GM23338 (cell line): ENCODE data around the gene RAB4A. TPM values are rescaled to one million over a fixed set of nuclear protein-coding genes. Genes with fewer than 3 reads are reported as not detected.

Experiments used
- ATAC-seq: fragments of 200-7000 bp; cut with Tn5 transposase; 3 replicates; pipeline ENCODE4 v1.9.1; 2020
- DNase-seq: peaks from one replicate; pipeline ENCODE4 v3.0.0-alpha.2; 2015; ENCODE audit warnings: low spot score
- H2AFZ ChIP-seq: fragments of 200-600 bp; sonication (generic); 2 replicates; pipeline ENCODE4 v1.8.0; 2016; ENCODE audit warnings: antibody characterized with exemption, mild to moderate bottlenecking, moderate library complexity
- H3F3A ChIP-seq: fragments of 200-600 bp; sonication (generic); replicated peaks from 2 replicates; pipeline ENCODE4 v1.8.0; 2017; ENCODE audit warnings: antibody characterized with exemption, mixed run types, low read depth
- H3K27ac ChIP-seq: fragments of 200-600 bp; sonication (generic); 2 replicates; pipeline ENCODE4 v1.6.1; 2016; ENCODE audit warnings: low read depth
- H3K27me3 ChIP-seq: fragments of 200-600 bp; sonication (generic); 2 replicates; pipeline ENCODE4 v1.8.0; 2016; ENCODE audit warnings: mild to moderate bottlenecking, mixed run types, moderate library complexity; ENCODE audit not compliant: insufficient read depth
- H3K36me3 ChIP-seq: fragments of 200-600 bp; sonication (generic); 2 replicates; pipeline ENCODE4 v1.8.0; 2016; ENCODE audit warnings: mild to moderate bottlenecking; ENCODE audit not compliant: insufficient read depth
- H3K4me1 ChIP-seq: fragments of 200-600 bp; sonication (generic); 2 replicates; pipeline ENCODE4 v1.8.0; 2016; ENCODE audit warnings: mild to moderate bottlenecking, moderate library complexity; ENCODE audit not compliant: insufficient read depth
- H3K4me2 ChIP-seq: fragments of 200-600 bp; sonication (generic); 2 replicates; pipeline ENCODE4 v1.7.1; 2017; ENCODE audit warnings: mixed run types
- H3K4me3 ChIP-seq: fragments of 200-600 bp; sonication (generic); 2 replicates; pipeline ENCODE4 v1.6.1; 2016; ENCODE audit warnings: mixed run types
- H3K79me2 ChIP-seq: fragments of 200-600 bp; sonication (generic); replicated peaks from 2 replicates; pipeline ENCODE4 v1.8.0; 2017; ENCODE audit warnings: mild to moderate bottlenecking; ENCODE audit not compliant: insufficient read depth
- H3K9me2 ChIP-seq: fragments of 200-600 bp; sonication (generic); 2 replicates; pipeline ENCODE4 v1.8.0; 2017; ENCODE audit not compliant: insufficient read depth
- H4K20me1 ChIP-seq: fragments of 200-600 bp; sonication (generic); replicated peaks from 2 replicates; pipeline ENCODE4 v1.8.0; 2017; ENCODE audit warnings: mild to moderate bottlenecking; ENCODE audit not compliant: insufficient read depth
- H3K27ac Mint-ChIP-seq: 2 replicates; pipeline ENCODE4 v1.8.0; 2020; ENCODE audit warnings: inconsistent platforms, mild to moderate bottlenecking, moderate library complexity, mixed read lengths
- H3K27me3 Mint-ChIP-seq: 3 replicates; pipeline ENCODE4 v1.8.0; 2022; ENCODE audit warnings: low read depth, mild to moderate bottlenecking, moderate library complexity, mixed read lengths, inconsistent platforms; ENCODE audit not compliant: insufficient read depth, poor library complexity
- H3K36me3 Mint-ChIP-seq: 3 replicates; pipeline ENCODE4 v1.8.0; 2021; ENCODE audit warnings: low read depth, mild to moderate bottlenecking, inconsistent platforms, moderate library complexity, mixed read lengths
- H3K4me1 Mint-ChIP-seq: 3 replicates; pipeline ENCODE4 v1.8.0; 2020; ENCODE audit warnings: mild to moderate bottlenecking, inconsistent platforms, mixed read lengths
- H3K4me3 Mint-ChIP-seq: 3 replicates; pipeline ENCODE4 v1.8.0; 2021; ENCODE audit warnings: moderate library complexity, mild to moderate bottlenecking, inconsistent platforms, mixed read lengths
- H3K9me3 Mint-ChIP-seq: 3 replicates; pipeline ENCODE4 v1.8.0; 2020; ENCODE audit warnings: moderate library complexity, mild to moderate bottlenecking, inconsistent platforms, mixed read lengths
- ETS1 ChIP-seq: IDR thresholded peaks from 2 replicates; pipeline ENCODE4 v1.6.1; 2016; ENCODE audit warnings: antibody characterized with exemption
- EZH2 ChIP-seq: fragments of 200-600 bp; sonication (generic); IDR thresholded peaks from one replicate; pipeline ENCODE4 v1.8.0; 2017; ENCODE audit warnings: antibody characterized with exemption, mild to moderate bottlenecking, low read depth; ENCODE audit not compliant: unreplicated experiment
- EZH2phosphoT487 ChIP-seq: fragments of 200-600 bp; sonication (generic); IDR thresholded peaks from one replicate; pipeline ENCODE4 v1.8.1; 2018; ENCODE audit warnings: antibody characterized with exemption; ENCODE audit not compliant: unreplicated experiment
- NANOG ChIP-seq: IDR thresholded peaks from 2 replicates; pipeline ENCODE4 v1.6.1; 2016; ENCODE audit warnings: antibody characterized with exemption, borderline replicate concordance
- POLR2AphosphoS5 ChIP-seq: IDR thresholded peaks from 2 replicates; pipeline ENCODE4 v1.6.1; 2016; ENCODE audit warnings: antibody characterized with exemption, low read depth
- STAT1 ChIP-seq: IDR thresholded peaks from one replicate; pipeline ENCODE4 v1.6.1; 2016; ENCODE audit warnings: antibody characterized with exemption; ENCODE audit not compliant: unreplicated experiment
- ZNF114 ChIP-seq: fragments of 250-450 bp; sonication (Bioruptor Pico); IDR thresholded peaks from 2 replicates; pipeline ENCODE4 v1.5.0; 2020; ENCODE audit warnings: mild to moderate bottlenecking, moderate library complexity
- ZNF331 ChIP-seq: fragments of 250-450 bp; sonication (Bioruptor Pico); IDR thresholded peaks from 2 replicates; pipeline ENCODE4 v1.5.0; 2020; ENCODE audit warnings: low read depth, mild to moderate bottlenecking, moderate library complexity
- polyA plus RNA-seq: library from polyadenylated mRNA; unstranded; fragments of >200 nt; fragmentation: Nextera tagmentation; extraction: Ambion mirVana; gene quantifications from 2 replicates; pipeline ENCODE4 v1.2.1, GENCODE V29; 2016
- total RNA-seq: library from RNA; depleted of rRNA; stranded (reverse); fragments of >200 nt; shearing (Covaris generic); gene quantifications from 2 replicates; pipeline ENCODE4 v1.2.3, GENCODE V29; 2014
- TF ChIP-seq, protein P1 (sequence below), 2 experiments: fragments of 200-600 bp in 1 of 2; sonication (generic) in 1 of 2; conservative IDR thresholded peaks; 2 replicates each; pipeline versions ENCODE4 v1.5.1 to v1.6.1; 2016 to 2017; ENCODE audit warnings: antibody characterized with exemption in 2 of 2, low read depth in 2 of 2, mild to moderate bottlenecking in 2 of 2, moderate library complexity in 1 of 2
- TF ChIP-seq, protein P2 (sequence below): fragments of 250-450 bp; sonication (Bioruptor Pico); IDR thresholded peaks from 2 replicates; pipeline ENCODE4 v1.5.0; 2020; ENCODE audit warnings: mild to moderate bottlenecking, moderate library complexity

The RAB4A gene
- total and polyA plus RNA-seq, 2 experiments from 2014 or later = 37.5 to 50.8 TPM

GRCh38 chr1:229275005-229275404, 4.1 kb downstream of the RAB4A start:
- no peaks in the 10 kb centered on the region for H3K36me3 ChIP-seq
- H3K4me2 ChIP-seq = no peak overlapping the region
- Mint-ChIP-seq H3K4me1 (peaks cover 29% of the 10 kb centered on the region), H3K36me3 (no peaks in the 10 kb centered on the region; the same call in 2 of the 3 replicates), H3K9me3 (no peaks in the 10 kb centered on the region), H3K27ac (no peak overlapping the region), H3K27me3 (peaks cover 16% of the 10 kb centered on the region), H3K4me3 (no peak overlapping the region)
- H3K9me2 ChIP-seq = no peaks in the 10 kb centered on the region
- H3K4me3 ChIP-seq = no peak overlapping the region
- H3K27ac ChIP-seq = no peak overlapping the region
- DNase-seq = no peak
- ATAC-seq = no peak
- H3K4me1 ChIP-seq = peaks cover 18% of the 10 kb centered on the region
- peaks cover 34% of the 10 kb centered on the region for H4K20me1 ChIP-seq
- peaks cover 83% of the 10 kb centered on the region for H3K79me2 ChIP-seq
- H2AFZ ChIP-seq = no peak overlapping the region
- TF ChIP-seq STAT1 (no peak), EZH2 (no peak), ETS1 (no peak), ZNF331 (CRISPR knock-in tag) (no peak), ZNF114 (no peak), EZH2phosphoT487 (no peak)
- TF ChIP-seq, protein P1, sequence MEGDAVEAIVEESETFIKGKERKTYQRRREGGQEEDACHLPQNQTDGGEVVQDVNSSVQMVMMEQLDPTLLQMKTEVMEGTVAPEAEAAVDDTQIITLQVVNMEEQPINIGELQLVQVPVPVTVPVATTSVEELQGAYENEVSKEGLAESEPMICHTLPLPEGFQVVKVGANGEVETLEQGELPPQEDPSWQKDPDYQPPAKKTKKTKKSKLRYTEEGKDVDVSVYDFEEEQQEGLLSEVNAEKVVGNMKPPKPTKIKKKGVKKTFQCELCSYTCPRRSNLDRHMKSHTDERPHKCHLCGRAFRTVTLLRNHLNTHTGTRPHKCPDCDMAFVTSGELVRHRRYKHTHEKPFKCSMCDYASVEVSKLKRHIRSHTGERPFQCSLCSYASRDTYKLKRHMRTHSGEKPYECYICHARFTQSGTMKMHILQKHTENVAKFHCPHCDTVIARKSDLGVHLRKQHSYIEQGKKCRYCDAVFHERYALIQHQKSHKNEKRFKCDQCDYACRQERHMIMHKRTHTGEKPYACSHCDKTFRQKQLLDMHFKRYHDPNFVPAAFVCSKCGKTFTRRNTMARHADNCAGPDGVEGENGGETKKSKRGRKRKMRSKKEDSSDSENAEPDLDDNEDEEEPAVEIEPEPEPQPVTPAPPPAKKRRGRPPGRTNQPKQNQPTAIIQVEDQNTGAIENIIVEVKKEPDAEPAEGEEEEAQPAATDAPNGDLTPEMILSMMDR (conservative IDR thresholded peaks at IDR 0.05; ENCODE audit: low read depth in 2 of 2) = no peak
- H3K27me3 ChIP-seq = peaks cover 4% of the 10 kb centered on the region; the same call in 1 of the 2 replicates
- H3F3A ChIP-seq = no peaks in the 10 kb centered on the region

DNA sequence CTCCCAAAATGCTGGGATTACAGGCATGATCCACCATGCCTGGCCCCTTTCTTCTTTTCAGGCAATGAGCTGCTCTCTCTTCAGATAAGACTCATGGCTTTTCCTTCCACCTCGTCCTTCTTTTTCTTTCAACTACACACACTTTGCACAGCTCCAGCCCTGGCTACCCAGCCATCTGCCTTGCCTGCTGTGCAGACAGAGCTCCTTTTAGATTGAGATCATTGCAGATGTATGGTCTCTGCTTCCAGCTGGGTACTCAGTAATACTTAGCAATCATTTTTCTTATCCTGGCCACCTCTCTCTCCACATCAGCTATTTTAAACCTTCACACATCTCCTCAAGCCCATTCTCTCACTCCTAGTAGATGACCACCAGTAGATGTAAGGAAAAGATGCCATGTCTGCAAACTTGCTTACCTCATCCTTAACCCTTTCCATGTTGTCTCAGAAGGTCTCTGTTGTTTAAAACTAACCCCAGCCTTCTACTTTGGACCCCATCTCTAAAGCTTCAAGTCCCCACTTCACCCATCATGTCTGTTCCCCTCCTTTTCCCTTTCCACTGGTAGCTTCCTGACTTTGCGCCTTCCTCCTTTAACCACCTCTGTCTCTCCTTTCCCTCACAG, 7.3 kb downstream of the RAB4A start:
- DNase-seq (no peak), ATAC-seq (no peak)
- Histone ChIP-seq H4K20me1 (peaks cover 36% of the 10 kb centered on the region), H3K4me3 (no peak overlapping the region), H3K27ac (no peak overlapping the region), H3K4me2 (no peak overlapping the region), H3F3A (no peaks in the 10 kb centered on the region), H3K9me2 (no peaks in the 10 kb centered on the region), H2AFZ (no peak overlapping the region), H3K27me3 (no peaks in the 10 kb centered on the region), H3K4me1 (peaks cover 12% of the 10 kb centered on the region), H3K36me3 (no peaks in the 10 kb centered on the region), H3K79me2 (peaks cover 100% of the 10 kb centered on the region)
- Mint-ChIP-seq H3K27me3 (no peaks in the 10 kb centered on the region), H3K4me1 (peaks cover 11% of the 10 kb centered on the region), H3K4me3 (no peak overlapping the region), H3K36me3 (no peaks in the 10 kb centered on the region), H3K27ac (no peak overlapping the region), H3K9me3 (no peaks in the 10 kb centered on the region)
- TF ChIP-seq POLR2AphosphoS5 = no peak
- TF ChIP-seq, protein P1 (conservative IDR thresholded peaks at IDR 0.05; ENCODE audit: low read depth in 2 of 2) = no peak
- no peak for TF ChIP-seq EZH2phosphoT487
- no peak for TF ChIP-seq NANOG
- TF ChIP-seq ZNF114 = no peak
- TF ChIP-seq, protein P2, sequence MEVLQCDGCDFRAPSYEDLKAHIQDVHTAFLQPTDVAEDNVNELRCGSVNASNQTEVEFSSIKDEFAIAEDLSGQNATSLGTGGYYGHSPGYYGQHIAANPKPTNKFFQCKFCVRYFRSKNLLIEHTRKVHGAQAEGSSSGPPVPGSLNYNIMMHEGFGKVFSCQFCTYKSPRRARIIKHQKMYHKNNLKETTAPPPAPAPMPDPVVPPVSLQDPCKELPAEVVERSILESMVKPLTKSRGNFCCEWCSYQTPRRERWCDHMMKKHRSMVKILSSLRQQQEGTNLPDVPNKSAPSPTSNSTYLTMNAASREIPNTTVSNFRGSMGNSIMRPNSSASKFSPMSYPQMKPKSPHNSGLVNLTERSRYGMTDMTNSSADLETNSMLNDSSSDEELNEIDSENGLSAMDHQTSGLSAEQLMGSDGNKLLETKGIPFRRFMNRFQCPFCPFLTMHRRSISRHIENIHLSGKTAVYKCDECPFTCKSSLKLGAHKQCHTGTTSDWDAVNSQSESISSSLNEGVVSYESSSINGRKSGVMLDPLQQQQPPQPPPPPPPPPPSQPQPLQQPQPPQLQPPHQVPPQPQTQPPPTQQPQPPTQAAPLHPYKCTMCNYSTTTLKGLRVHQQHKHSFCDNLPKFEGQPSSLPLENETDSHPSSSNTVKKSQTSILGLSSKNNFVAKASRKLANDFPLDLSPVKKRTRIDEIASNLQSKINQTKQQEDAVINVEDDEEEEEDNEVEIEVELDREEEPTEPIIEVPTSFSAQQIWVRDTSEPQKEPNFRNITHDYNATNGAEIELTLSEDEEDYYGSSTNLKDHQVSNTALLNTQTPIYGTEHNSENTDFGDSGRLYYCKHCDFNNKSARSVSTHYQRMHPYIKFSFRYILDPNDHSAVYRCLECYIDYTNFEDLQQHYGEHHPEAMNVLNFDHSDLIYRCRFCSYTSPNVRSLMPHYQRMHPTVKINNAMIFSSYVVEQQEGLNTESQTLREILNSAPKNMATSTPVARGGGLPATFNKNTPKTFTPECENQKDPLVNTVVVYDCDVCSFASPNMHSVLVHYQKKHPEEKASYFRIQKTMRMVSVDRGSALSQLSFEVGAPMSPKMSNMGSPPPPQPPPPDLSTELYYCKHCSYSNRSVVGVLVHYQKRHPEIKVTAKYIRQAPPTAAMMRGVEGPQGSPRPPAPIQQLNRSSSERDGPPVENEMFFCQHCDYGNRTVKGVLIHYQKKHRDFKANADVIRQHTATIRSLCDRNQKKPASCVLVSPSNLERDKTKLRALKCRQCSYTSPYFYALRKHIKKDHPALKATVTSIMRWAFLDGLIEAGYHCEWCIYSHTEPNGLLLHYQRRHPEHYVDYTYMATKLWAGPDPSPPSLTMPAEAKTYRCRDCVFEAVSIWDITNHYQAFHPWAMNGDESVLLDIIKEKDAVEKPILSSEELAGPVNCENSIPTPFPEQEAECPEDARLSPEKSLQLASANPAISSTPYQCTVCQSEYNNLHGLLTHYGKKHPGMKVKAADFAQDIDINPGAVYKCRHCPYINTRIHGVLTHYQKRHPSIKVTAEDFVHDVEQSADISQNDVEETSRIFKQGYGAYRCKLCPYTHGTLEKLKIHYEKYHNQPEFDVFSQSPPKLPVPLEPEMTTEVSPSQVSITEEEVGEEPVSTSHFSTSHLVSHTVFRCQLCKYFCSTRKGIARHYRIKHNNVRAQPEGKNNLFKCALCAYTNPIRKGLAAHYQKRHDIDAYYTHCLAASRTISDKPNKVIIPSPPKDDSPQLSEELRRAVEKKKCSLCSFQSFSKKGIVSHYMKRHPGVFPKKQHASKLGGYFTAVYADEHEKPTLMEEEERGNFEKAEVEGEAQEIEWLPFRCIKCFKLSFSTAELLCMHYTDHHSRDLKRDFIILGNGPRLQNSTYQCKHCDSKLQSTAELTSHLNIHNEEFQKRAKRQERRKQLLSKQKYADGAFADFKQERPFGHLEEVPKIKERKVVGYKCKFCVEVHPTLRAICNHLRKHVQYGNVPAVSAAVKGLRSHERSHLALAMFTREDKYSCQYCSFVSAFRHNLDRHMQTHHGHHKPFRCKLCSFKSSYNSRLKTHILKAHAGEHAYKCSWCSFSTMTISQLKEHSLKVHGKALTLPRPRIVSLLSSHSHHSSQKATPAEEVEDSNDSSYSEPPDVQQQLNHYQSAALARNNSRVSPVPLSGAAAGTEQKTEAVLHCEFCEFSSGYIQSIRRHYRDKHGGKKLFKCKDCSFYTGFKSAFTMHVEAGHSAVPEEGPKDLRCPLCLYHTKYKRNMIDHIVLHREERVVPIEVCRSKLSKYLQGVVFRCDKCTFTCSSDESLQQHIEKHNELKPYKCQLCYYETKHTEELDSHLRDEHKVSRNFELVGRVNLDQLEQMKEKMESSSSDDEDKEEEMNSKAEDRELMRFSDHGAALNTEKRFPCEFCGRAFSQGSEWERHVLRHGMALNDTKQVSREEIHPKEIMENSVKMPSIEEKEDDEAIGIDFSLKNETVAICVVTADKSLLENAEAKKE (CRISPR knock-in tag) = no peak
- TF ChIP-seq ZNF331 (CRISPR knock-in tag) = no peak
